Liver (tissue), 3 donors: Measurements from ENCODE around the gene TGIF2.

Experiments used
- CTCF ChIP-seq: fragments of 150-350 bp; IDR thresholded peaks from 2 replicates; pipeline ENCODE4 v1.5.1; 2017; ENCODE audit warnings: improper control_type of control experiment, low read depth, low read length; ENCODE audit not compliant: missing input control
- RAD21 ChIP-seq, 2 donors: IDR thresholded peaks; 2 replicates each; pipeline ENCODE4 v1.6.1; 2016; ENCODE audit warnings: antibody characterized with exemption in 2 of 2, mild to moderate bottlenecking in 2 of 2
- donor health status: healthy.
- donor health status: healthy.

- no peak for TF ChIP-seq CTCF
- TF ChIP-seq RAD21 (IDR thresholded peaks at IDR 0.05), result no peak
Observed at GRCh38 chr20:36541227-36541767, 32.1 kb upstream of the TGIF2 start, which contains the start of gene MYL9.
